NCI-H446 treated with DMSO at 0.1 percent for 48 hours (cell line): ENCODE data around the gene CDC34.
A peak's percentile ranks its signal among the peaks of the same experiment; 100 is the strongest.

ENCODE experiments used
- DNase-seq: peaks from one replicate; lab custom pipeline; 2025; lab: John Stamatoyannopoulos, UW

The CDC34 gene, protein sequence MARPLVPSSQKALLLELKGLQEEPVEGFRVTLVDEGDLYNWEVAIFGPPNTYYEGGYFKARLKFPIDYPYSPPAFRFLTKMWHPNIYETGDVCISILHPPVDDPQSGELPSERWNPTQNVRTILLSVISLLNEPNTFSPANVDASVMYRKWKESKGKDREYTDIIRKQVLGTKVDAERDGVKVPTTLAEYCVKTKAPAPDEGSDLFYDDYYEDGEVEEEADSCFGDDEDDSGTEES

GRCh38 chr19:531753-532560, at the start of gene CDC34:
Gene CDC34, plus strand, starts transcription at chr19:531760. Its CDS starts 172 bp downstream, at chr19:531932.
- no peak for DNase-seq

- DNase-seq, result no peak
These were observed 49.1 kb upstream of the CDC34 start for GRCh38 chr19:482186-483041.

DNA sequence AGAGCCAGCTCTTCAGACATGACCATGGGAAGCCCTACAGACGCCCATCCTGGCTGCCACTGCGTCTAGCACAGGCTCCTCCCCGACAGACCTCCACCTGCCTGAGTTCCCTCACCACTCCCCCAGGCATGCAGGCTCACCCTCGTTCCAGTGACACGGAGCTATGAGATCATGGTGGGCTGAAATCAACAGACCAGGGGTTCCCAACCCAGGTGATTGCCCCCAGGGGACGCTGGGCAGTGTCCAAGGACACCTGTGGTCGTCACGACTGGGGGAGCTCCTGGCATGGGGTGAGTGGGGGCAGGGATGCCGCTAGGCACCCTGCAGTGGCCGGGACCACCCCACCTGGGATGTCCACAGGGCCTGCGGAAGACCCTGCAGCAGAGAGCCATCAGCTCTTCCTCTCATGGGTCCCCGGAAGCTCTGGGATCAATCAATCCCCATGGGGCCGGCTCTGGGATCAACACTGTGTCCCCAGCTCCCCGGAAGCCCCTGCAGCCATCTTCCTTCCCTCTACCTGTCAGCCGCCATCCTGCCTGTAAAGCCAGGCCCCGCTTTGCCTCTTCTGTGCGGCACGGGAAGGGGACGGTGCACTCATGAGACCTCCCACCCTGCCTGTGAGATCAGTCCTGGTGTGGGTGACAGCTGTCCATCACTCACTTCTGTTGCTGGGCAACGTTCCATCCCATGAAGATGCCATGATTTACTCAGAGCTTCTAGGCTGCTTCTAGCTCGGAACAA, 48.1 kb upstream of the CDC34 start:
- DNase-seq, result no peak

DNA sequence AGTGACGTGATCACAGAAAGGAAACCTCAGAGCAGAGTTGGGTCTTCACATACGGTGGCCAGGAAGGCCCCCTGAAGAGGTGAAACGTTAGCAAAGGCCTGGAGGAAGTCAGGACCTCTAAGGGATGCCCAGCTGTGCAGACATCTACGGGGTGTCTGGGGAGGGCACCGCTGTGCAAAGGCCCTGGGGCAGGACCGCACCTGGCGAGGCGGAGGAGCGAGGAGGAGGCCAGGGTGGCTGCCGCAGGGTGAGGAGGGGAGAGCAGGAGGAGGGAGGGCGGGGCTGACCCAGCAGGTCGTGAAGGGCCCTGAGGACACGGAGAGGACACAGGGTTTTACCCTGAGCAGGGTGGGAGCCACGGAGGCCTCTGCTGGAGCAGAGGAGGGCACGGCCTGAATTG, 47.1 kb upstream of the CDC34 start:
- DNase-seq, result no peak

GRCh38 chr19:485077-485476, 46.5 kb upstream of the CDC34 start:
- no peak for DNase-seq

DNA sequence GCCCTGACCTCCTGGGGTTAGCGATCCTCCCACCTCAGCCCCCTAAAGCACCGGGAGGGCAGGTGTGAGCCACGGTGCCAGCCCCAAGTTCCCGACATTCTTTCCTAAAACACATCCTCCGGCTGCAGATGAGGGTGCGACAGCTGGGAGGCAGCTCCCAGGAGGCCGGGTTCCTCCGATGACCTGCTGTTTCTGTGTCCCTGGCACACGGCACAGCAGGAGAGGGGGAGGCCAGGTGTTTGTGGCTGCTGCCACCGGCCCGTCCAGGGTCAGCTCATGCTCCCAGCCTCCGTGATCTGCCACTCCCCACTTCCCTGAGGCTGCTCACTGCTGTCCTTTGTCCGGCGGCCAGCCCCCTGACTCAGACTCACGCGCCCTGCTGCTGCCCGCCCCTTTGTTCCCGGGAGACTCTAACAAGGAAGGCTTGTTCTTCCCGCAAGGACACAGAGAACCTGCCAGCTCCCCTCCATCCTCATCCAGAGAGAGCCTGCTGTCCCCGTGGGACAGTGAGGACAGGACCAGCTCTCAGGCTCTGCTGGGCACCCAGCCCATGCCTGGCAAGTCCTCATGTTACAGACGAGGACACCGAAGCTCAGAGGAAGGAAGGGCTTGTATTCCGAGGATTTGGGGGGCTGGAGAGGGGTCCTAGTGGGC, 45.9 kb upstream of the CDC34 start:
- no peak for DNase-seq

GRCh38 chr19:488505-489417, 42.8 kb upstream of the CDC34 start:
- DNase-seq, result peak; percentile 86

GRCh38 chr19:489418-490196, 42.0 kb upstream of the CDC34 start:
- DNase-seq, result no peak

DNA sequence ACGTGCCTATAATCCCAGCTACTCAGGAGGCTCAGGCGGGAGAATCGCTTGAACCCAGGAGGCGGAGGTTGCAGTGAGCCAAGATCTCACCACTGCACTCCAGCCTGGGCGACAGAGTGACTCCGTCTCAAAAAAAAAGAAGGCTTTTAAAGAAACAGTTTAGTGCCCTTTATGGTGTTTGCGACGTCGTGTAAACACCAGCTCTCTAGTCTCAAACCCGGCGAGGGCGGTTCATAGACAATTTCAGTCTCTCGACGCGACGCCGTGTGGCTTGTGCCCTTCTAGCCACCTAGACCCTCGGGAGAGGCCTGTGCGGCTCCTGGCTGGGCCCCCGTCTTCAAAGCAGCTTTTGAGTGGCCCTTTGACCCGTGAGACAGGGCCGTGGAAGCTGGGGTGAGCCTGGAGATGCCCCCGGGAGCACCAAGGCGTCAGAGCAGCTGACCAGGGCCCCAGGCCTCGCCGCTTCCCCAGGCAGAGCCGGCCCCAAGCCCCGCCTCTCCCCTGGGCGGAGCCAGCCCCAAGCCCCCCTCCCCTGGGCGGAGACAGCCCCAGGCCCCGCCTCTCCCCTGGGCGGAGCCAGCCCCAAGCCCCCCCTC, 40.3 kb upstream of the CDC34 start:
- DNase-seq, result no peak

GRCh38 chr19:492091-492531, 39.4 kb upstream of the CDC34 start:
- DNase-seq, result no peak

DNA sequence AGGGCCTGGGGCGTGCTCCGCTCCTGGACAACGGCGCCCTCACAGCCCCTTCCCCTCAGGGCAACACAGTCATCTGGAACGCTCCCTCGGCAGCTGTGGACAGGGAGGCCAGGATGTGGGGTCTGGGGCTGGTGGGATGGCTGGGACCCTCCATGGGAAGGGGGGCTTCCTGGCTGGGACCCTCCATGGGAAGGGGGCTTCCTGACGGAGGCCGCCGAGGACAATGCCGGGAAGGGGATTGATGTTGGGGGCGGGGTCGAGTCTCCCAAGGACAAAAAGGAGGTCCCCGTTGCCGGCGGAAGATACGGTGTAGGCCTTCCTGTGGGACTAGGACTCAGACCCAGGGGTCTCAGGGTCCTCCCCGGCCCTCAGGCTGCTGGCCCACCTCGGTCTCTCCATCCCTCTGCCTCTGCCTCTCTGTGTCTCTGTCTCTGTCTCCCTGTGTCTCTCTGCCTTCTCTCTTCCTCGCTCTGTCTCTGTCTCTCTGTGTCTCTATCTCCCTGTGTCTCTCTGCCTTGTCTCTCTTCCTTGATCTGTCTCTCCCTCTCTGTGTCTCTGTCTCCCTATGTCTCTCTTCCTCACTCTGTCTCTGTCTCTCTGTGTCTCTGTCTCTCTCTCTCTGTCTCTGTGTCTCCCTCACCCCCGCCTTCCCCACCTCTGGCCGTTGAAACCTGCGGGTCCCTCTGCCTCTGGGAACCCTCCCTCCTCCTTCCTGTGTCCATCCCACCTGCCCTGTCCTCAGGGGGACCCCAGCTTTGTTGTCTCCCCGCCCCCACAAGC, 38.0 kb upstream of the CDC34 start:
- no peak for DNase-seq

GRCh38 chr19:494171-495080, 37.1 kb upstream of the CDC34 start:
- no peak for DNase-seq

GRCh38 chr19:495081-495401, 36.5 kb upstream of the CDC34 start:
- no peak for DNase-seq

DNA sequence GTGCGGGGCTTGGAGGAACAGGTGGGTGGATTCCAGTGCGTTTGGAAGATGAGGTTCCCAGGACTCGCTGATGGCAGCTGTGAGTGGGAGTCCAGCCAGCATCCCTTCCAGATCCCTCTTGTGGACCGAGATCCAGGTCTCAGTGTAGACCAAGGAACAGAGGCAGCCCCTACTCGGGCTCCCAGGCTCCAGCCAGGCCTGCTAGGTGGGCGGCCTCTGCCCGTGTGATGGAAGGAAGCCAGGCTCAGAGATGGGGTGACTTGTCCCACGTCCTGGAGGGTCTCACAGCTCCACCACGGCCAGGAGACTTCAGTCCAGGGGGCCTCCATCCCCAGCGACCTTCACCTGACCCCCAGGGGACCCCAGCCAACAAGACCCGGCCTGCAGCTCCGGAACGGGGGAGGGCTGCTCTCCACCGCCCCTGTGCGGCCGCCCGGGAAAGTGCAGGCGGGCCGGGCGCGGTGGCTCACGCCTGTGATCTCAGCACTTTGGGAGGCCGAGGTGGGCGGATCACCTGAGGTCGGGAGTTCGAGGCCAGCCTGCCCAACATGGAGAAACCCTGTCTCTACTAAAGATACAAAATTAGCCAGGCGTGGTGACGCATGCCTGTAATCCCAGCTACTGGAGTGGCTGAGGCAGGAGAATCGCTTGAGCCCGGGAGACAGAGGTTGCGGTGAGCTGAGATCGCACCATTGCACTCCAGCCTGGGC, 36.0 kb upstream of the CDC34 start:
- DNase-seq, result peak; percentile 54

DNA sequence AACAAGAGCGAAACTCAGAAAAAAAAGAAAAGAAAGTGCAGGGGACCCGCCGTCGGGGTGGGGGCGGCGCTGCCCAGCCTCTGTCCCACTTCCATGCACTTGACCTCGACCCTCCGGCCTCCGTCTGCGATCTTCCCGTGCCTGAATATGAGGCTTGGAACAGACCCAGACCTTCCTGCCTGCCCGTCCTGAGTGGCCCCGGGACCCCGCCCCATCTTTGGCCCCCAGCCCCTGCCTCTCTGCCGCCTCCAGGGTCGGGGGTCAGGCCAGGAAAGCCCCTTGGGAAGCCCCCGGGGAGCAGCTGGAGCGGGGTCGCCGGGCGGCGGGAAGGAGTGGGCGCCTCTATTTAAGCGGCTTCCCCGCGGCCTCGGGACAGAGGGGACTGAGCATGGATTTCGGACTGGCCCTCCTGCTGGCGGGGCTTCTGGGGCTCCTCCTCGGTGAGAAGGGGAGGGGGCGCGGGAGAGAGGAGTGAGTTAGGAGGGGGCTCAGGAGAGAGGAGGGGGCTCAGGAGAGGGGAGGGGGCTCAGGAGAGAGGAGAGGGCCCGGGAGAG, 35.4 kb upstream of the CDC34 start, which contains the start of gene MADCAM1:
Gene MADCAM1 (plus strand): TSS at position 375 of the 554 bp plus-strand sequence. CDS start 14 bp downstream, at position 389.
- no peak for DNase-seq

DNA sequence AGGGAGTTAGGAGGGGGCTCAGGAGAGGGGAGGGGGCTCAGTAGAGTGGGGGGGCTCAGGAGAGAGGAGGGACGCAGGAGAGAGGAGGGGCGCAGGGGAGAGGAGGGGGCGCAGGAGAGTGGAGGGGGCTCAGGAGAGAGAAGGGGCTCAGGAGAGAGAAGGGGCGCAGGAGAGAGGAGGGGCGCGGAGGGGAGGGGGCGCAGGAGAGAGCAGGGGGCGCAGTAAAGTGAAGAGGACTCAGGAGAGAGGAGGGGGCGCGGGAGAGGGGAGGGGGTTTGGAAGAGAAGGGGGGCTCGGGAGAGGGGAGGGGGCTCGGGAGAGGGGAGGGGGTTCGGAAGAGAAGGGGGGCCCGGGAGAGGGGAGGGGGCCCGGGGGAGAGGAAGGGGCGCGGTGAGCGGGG, 34.6 kb upstream of the CDC34 start:
- no peak for DNase-seq
